ENCODE results near the gene SAMD11. TPM values are rescaled to one million over a fixed set of nuclear protein-coding genes. Genes with fewer than 3 reads are reported as not detected.

Gene SAMD11
- total and polyA plus RNA-seq, 2 of the 8 experiments (the other 6 are each of a cell fraction or from before 2014, with no cell fraction given), result 0.18 to 0.30 TPM

DNA sequence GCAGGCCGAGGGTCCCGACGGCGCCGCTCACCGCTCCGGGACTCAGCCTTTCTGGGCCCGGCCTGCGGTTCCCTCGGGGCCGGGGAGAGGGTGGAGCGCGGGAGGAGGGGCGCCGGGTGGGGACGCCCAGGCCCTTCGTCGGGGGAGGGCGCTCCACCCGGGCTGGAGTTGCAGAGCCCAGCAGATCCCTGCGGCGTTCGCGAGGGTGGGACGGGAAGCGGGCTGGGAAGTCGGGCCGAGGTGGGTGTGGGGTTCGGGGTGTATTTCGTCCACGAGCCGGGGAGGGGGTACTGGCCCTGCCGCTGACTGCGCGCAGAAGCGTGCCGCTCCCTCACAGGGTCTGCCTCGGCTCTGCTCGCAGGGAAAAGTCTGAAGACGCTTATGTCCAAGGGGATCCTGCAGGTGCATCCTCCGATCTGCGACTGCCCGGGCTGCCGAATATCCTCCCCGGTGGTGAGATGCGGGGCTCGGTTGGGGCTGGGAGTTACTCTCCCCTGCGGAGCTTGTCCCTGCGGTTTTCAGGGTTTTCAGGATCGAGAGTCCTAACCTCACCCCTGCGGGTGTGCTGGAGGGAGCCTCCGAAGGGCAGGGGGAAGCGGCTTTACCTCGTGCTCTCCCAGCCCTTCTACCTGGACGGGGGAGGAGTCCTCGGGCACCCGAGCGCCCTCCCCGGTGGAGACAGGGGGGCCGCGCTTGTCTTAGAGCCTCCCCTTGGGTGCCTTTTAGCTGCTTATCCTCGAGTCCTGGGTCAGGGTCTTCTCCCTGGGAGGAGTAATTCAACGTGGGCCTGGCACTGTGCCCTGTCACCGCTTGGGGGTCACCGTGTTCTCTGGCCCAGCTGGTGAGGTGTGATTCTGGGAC, 2.1 kb downstream of the SAMD11 start (continued):
- no peak for TF ChIP-seq CHD1 (IDR thresholded peaks at IDR 0.05; ENCODE audit: low read depth, low read length)
- no peak for TF ChIP-seq TEAD4 (IDR thresholded peaks at IDR 0.05; ENCODE audit: low read depth, low read length)
- TF ChIP-seq POLR2AphosphoS5 (IDR thresholded peaks at IDR 0.05; ENCODE audit: low read depth, low read length), result no peak
- no peak for TF ChIP-seq RBBP5 (IDR thresholded peaks at IDR 0.05; ENCODE audit: borderline replicate concordance, low read depth, low read length)
- TF ChIP-seq, protein P1, sequence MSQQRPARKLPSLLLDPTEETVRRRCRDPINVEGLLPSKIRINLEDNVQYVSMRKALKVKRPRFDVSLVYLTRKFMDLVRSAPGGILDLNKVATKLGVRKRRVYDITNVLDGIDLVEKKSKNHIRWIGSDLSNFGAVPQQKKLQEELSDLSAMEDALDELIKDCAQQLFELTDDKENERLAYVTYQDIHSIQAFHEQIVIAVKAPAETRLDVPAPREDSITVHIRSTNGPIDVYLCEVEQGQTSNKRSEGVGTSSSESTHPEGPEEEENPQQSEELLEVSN (IDR thresholded peaks at IDR 0.05), result 0 out of 2 replicates have a peak, but pooled peaks have one; percentile 5
- TF ChIP-seq SRF (IDR thresholded peaks at IDR 0.05; ENCODE audit: low read depth, low read length), result no peak
- TF ChIP-seq SIRT6 (IDR thresholded peaks at IDR 0.05; ENCODE audit: low read length), result no peak
- TF ChIP-seq RNF2 (IDR thresholded peaks at IDR 0.05; ENCODE audit: borderline replicate concordance, low read depth, low read length, missing control alignments, poor library complexity, severe bottlenecking), result peak; percentile 73
- no peak for TF ChIP-seq SP4 (IDR thresholded peaks at IDR 0.05; ENCODE audit: low read length)
- no peak for TF ChIP-seq BCL11A (IDR thresholded peaks at IDR 0.05; ENCODE audit: low read depth in 2 of 2, low read length in 2 of 2)
